Panc1 (cell line): ENCODE data around the gene TRAPPC1. TPM values are rescaled to one million over a fixed set of nuclear protein-coding genes. Genes with fewer than 3 reads are reported as not detected.
A peak's percentile ranks its signal among the peaks of the same experiment; 100 is the strongest.

Experiments
- ATAC-seq: fragments of 200-7000 bp; cut with Tn5 transposase; 2 replicates; pipeline ENCODE4 v1.9.1; 2020; ENCODE audit warnings: mild to moderate bottlenecking, moderate library complexity
- BruUV-seq: library from RNA; stranded (reverse); fragments of 400-500 nt; replicated peaks from 2 replicates; lab custom pipeline; 2021; lab: Mats Ljungman, UMichigan
- CTCF ChIA-PET: fragments of 300-600 bp; sonication (Branson Sonifier 250); formaldehyde crosslinking; loops from one replicate; lab custom pipeline; 2022; ENCODE audit warnings: antibody characterized with exemption; lab: Charles Lee
- POLR2A ChIA-PET: fragments of 300-600 bp; sonication (Branson Sonifier 250); formaldehyde crosslinking; loops from one replicate; lab custom pipeline; 2022; ENCODE audit warnings: antibody characterized with exemption; lab: Charles Lee
- DNase-seq: peaks from one replicate; pipeline ENCODE4 v3.0.0-alpha.2; 2010; ENCODE audit warnings: low read depth, low spot score
- H3K27ac ChIP-seq: 2 replicates; pipeline ENCODE4 v1.5.1; 2011; ENCODE audit warnings: mild to moderate bottlenecking, low read length, inconsistent platforms
- H3K27me3 ChIP-seq: fragments of 200-500 bp; sonication (Bioruptor generic); 2 replicates; pipeline ENCODE4 v1.6.0; 2014; ENCODE audit warnings: low read length, inconsistent platforms; ENCODE audit not compliant: control insufficient read depth, insufficient read depth
- H3K36me3 ChIP-seq: fragments of 200-500 bp; sonication (Bioruptor generic); 2 replicates; pipeline ENCODE4 v1.5.1; 2014; ENCODE audit warnings: inconsistent platforms, mild to moderate bottlenecking, low read length, moderate library complexity; ENCODE audit not compliant: control insufficient read depth, insufficient read depth
- H3K4me1 ChIP-seq: 2 replicates; pipeline ENCODE4 v1.5.1; 2011; ENCODE audit warnings: inconsistent platforms, mild to moderate bottlenecking, low read length, moderate library complexity; ENCODE audit not compliant: control insufficient read depth, insufficient read depth
- H3K4me3 ChIP-seq, 2 experiments: 2 replicates each; pipeline ENCODE4 v1.5.1; 2011 to 2012; ENCODE audit warnings: low read depth in 2 of 2, low read length in 2 of 2, mild to moderate bottlenecking in 2 of 2, inconsistent platforms in 1 of 2, moderate library complexity in 1 of 2
- H3K9me3 ChIP-seq: fragments of 200-500 bp; sonication (Bioruptor generic); 2 replicates; pipeline ENCODE4 v1.5.1; 2014; ENCODE audit warnings: low read depth, mild to moderate bottlenecking, inconsistent platforms, low read length, moderate library complexity; ENCODE audit not compliant: control insufficient read depth, insufficient read depth
- CTCF ChIP-seq: fragments of 450-650 bp; IDR thresholded peaks from 2 replicates; pipeline ENCODE4 v1.5.1; 2017; ENCODE audit warnings: mild to moderate bottlenecking
- POLR2AphosphoS5 ChIP-seq: IDR thresholded peaks from 2 replicates; pipeline ENCODE4 v1.6.1; 2012; ENCODE audit warnings: mild to moderate bottlenecking, low read depth, low read length, moderate library complexity
- REST ChIP-seq, 2 experiments: IDR thresholded peaks; 2 replicates each; pipeline ENCODE4 v1.6.1; 2011 to 2012; ENCODE audit warnings: low read depth in 2 of 2, control low read depth in 1 of 2, low read length in 1 of 2, mild to moderate bottlenecking in 1 of 2, moderate library complexity in 1 of 2; ENCODE audit not compliant: insufficient read depth in 1 of 2
- SIN3A ChIP-seq: IDR thresholded peaks from 2 replicates; pipeline ENCODE4 v1.6.1; 2012; ENCODE audit warnings: low read depth, mild to moderate bottlenecking, low read length, moderate library complexity, borderline replicate concordance; ENCODE audit not compliant: insufficient read depth
- TCF7L2 ChIP-seq: IDR thresholded peaks from 2 replicates; pipeline ENCODE4 v1.6.1; 2011; ENCODE audit warnings: mild to moderate bottlenecking, low read depth, low read length, inconsistent platforms
- in situ Hi-C: cut with HindIII; loops from 2 replicates; pipeline ENCODE4 v1.10.0; 2016; ENCODE audit warnings: low sequenced_read_pairs, low pct_unique_long_range_greater_than_20kb
- intact Hi-C: fragments of 100-400 bp; cut with micrococcal nuclease; formaldehyde crosslinking; loops from one replicate; pipeline ENCODE4 v1.10.0; 2022; ENCODE audit not compliant: unreplicated experiment
- total RNA-seq: library from RNA; stranded (reverse); gene quantifications from one replicate; pipeline ENCODE4 v1.2.1, GENCODE V29; 2021; ENCODE audit not compliant: unreplicated experiment

TRAPPC1 gene
- total RNA-seq, 1 experiment from 2014 or later = 154 TPM

- H3K27ac ChIP-seq = no peak overlapping the region
- BruUV-seq = TSS peak; percentile 61
- no peak for ATAC-seq
- intact Hi-C loops = no loop called here
- DNase-seq = no peak
- H3K4me1 ChIP-seq = no peaks in the 10 kb centered on the region
- no peak overlapping the region for H3K4me3 ChIP-seq
- no peaks in the 10 kb centered on the region for H3K9me3 ChIP-seq
- no peaks in the 10 kb centered on the region for H3K27me3 ChIP-seq
- TF ChIP-seq SIN3A = no peak
- TF ChIP-seq REST (IDR thresholded peaks at IDR 0.05; ENCODE audit: insufficient read depth in 1 of 2, low read depth in 2 of 2, low read length in 1 of 2) = no peak
- no peak for TF ChIP-seq POLR2AphosphoS5
- no peak for TF ChIP-seq TCF7L2
- no peak for TF ChIP-seq CTCF
- peaks cover 5% of the 10 kb centered on the region for H3K36me3 ChIP-seq
- CTCF ChIA-PET = no interaction called here
- POLR2A ChIA-PET = no interaction called here
- in situ Hi-C loops = no loop called here
Measured at GRCh38 chr17:7903154-7904103, 28.3 kb downstream of the TRAPPC1 start.

- Histone ChIP-seq H3K4me3 (no peak overlapping the region), H3K9me3 (no peaks in the 10 kb centered on the region), H3K27me3 (no peaks in the 10 kb centered on the region), H3K4me1 (no peaks in the 10 kb centered on the region), H3K36me3 (peaks cover 12% of the 10 kb centered on the region; the same call in 1 of the 2 replicates), H3K27ac (no peak overlapping the region; the same call in 1 of the 2 replicates)
- intact Hi-C loops = loop anchor here (2.0 kb wide), 1 partner anchor 35 kb away; no protein-coding TSS in a partner anchor
- DNase-seq (no peak), ATAC-seq (peak; percentile 78)
- CTCF ChIA-PET = no interaction called here
- POLR2A ChIA-PET = no interaction called here
- TF ChIP-seq POLR2AphosphoS5 = no peak
- no peak for TF ChIP-seq SIN3A
- TF ChIP-seq TCF7L2 = no peak
- TF ChIP-seq CTCF = no peak; the same call in 1 of the 2 replicates
- TF ChIP-seq REST (IDR thresholded peaks at IDR 0.05; ENCODE audit: insufficient read depth in 1 of 2, low read depth in 2 of 2, low read length in 1 of 2) = no peak
- BruUV-seq = no TSS peak
- in situ Hi-C loops = no loop called here
Measured at GRCh38 chr17:7897773-7898172, 34.0 kb downstream of the TRAPPC1 start.
